ENCODE measurements around the gene POLR1A.

The POLR1A gene

GRCh38 chr2:86056590-86057331 lies 48.9 kb downstream of the POLR1A start:
- DNase-seq = no peak

- DNase-seq = no peak
These were observed 50.4 kb downstream of the POLR1A start for GRCh38 chr2:86055314-86055713.

GRCh38 chr2:86054535-86055082 lies 51.1 kb downstream of the POLR1A start:
- DNase-seq = no peak

GRCh38 chr2:86053166-86053565 lies 52.5 kb downstream of the POLR1A start:
- DNase-seq = no peak

- DNase-seq = no peak
These were observed 53.0 kb downstream of the POLR1A start for GRCh38 chr2:86052676-86053075.

- no peak for DNase-seq
These were observed 53.4 kb downstream of the POLR1A start for GRCh38 chr2:86052265-86052664.

GRCh38 chr2:86050301-86050700 lies 55.4 kb downstream of the POLR1A start:
- no peak for DNase-seq

GRCh38 chr2:86049529-86049928 lies 56.2 kb downstream of the POLR1A start:
- DNase-seq = no peak

- no peak for DNase-seq
These were observed 56.8 kb downstream of the POLR1A start for GRCh38 chr2:86048888-86049287.

- DNase-seq = no peak
These were observed 57.3 kb downstream of the POLR1A start for GRCh38 chr2:86048383-86048701.

GRCh38 chr2:86047575-86048382 lies 57.9 kb downstream of the POLR1A start:
- no peak for DNase-seq

GRCh38 chr2:86045541-86045940 lies 60.1 kb downstream of the POLR1A start:
- no peak for DNase-seq

- DNase-seq = no peak
These were observed 61.1 kb downstream of the POLR1A start for GRCh38 chr2:86044614-86045013.

- DNase-seq = no peak
These were observed 61.6 kb downstream of the POLR1A start for GRCh38 chr2:86044045-86044444.

- no peak for DNase-seq
These were observed 63.2 kb downstream of the POLR1A start for GRCh38 chr2:86042256-86043168.

- DNase-seq = no peak
These were observed 65.6 kb downstream of the POLR1A start for GRCh38 chr2:86039963-86040655.

- DNase-seq = no peak
These were observed 66.3 kb downstream of the POLR1A start for GRCh38 chr2:86039178-86039962.

- DNase-seq = no peak
These were observed 67.2 kb downstream of the POLR1A start for GRCh38 chr2:86038291-86039081.

- DNase-seq = no peak
These were observed 67.9 kb downstream of the POLR1A start for GRCh38 chr2:86037795-86038192.

- DNase-seq = no peak
These were observed 68.4 kb downstream of the POLR1A start for GRCh38 chr2:86037141-86037794.

Data from SHP77 (cell line).